HT1080 (cell line): ENCODE data around the gene MRPS31. TPM values are rescaled to one million over a fixed set of nuclear protein-coding genes. Genes with fewer than 3 reads are reported as not detected.

Experiments used
- small RNA-seq: library from RNA; depleted of rRNA; stranded (forward); fragments of <200 nt; gene quantifications from one replicate; pipeline ENCODE3, GENCODE V24; 2014
- total RNA-seq: library from RNA; depleted of rRNA; stranded (reverse); fragments of >200 nt; shearing (Covaris generic); gene quantifications from 2 replicates; pipeline ENCODE4 v1.2.3, GENCODE V29; 2014; rRNA removed

The MRPS31 gene
- total RNA-seq, 1 experiment from 2014 or later = 25.7 TPM

Small RNA genes within 50 kb of the gene (small RNA-seq; reads per million reads assigned to genes)
- gene MIR320D1 = not detected
- gene MIR621 = not detected
- gene RF00017 = not detected

Other genes with a start within 250 kb of the MRPS31 start
- gene FOXO1, start 104.5 kb downstream of the MRPS31 start, total RNA-seq = 1.6 and 2.0 TPM in 2 replicates
- 61.7 and 66.3 TPM in 2 replicates for gene SLC25A15, start 18.4 kb upstream of the MRPS31 start, total RNA-seq
- 13.4 and 31.1 TPM in 2 replicates for gene ELF1, start 248.1 kb upstream of the MRPS31 start, total RNA-seq